Measurements from ENCODE around the gene MRPL17. TPM values are rescaled to one million over a fixed set of nuclear protein-coding genes. Genes with fewer than 3 reads are reported as not detected.

The MRPL17 gene
- total and polyA plus RNA-seq, 9 of the 15 experiments (the other 6 are each of a cell fraction or from before 2014, with no cell fraction given) = 33.9 to 81.6 (median 43.9) TPM

DNA sequence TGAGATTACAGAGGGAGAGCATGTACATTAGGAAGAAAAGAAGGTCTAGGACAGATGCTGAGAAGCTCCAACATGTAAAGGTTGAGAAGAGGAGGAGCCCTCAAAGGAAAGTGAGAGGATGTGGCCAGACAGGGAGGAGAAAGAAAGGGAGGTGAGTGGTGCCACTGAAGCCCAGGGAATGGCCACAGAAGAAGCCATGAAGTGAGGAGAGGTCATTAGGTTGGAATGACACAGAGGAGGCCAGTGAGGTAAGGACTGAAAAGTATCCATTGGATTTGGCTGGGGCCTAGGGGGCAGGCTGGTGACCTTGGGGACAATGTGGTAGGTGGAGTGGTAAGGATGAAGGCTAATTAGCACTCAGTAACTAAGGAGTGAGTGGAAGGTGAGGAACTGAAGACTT is 24.5 kb downstream of the MRPL17 start (continued):
- TF ChIP-seq, protein P1, sequence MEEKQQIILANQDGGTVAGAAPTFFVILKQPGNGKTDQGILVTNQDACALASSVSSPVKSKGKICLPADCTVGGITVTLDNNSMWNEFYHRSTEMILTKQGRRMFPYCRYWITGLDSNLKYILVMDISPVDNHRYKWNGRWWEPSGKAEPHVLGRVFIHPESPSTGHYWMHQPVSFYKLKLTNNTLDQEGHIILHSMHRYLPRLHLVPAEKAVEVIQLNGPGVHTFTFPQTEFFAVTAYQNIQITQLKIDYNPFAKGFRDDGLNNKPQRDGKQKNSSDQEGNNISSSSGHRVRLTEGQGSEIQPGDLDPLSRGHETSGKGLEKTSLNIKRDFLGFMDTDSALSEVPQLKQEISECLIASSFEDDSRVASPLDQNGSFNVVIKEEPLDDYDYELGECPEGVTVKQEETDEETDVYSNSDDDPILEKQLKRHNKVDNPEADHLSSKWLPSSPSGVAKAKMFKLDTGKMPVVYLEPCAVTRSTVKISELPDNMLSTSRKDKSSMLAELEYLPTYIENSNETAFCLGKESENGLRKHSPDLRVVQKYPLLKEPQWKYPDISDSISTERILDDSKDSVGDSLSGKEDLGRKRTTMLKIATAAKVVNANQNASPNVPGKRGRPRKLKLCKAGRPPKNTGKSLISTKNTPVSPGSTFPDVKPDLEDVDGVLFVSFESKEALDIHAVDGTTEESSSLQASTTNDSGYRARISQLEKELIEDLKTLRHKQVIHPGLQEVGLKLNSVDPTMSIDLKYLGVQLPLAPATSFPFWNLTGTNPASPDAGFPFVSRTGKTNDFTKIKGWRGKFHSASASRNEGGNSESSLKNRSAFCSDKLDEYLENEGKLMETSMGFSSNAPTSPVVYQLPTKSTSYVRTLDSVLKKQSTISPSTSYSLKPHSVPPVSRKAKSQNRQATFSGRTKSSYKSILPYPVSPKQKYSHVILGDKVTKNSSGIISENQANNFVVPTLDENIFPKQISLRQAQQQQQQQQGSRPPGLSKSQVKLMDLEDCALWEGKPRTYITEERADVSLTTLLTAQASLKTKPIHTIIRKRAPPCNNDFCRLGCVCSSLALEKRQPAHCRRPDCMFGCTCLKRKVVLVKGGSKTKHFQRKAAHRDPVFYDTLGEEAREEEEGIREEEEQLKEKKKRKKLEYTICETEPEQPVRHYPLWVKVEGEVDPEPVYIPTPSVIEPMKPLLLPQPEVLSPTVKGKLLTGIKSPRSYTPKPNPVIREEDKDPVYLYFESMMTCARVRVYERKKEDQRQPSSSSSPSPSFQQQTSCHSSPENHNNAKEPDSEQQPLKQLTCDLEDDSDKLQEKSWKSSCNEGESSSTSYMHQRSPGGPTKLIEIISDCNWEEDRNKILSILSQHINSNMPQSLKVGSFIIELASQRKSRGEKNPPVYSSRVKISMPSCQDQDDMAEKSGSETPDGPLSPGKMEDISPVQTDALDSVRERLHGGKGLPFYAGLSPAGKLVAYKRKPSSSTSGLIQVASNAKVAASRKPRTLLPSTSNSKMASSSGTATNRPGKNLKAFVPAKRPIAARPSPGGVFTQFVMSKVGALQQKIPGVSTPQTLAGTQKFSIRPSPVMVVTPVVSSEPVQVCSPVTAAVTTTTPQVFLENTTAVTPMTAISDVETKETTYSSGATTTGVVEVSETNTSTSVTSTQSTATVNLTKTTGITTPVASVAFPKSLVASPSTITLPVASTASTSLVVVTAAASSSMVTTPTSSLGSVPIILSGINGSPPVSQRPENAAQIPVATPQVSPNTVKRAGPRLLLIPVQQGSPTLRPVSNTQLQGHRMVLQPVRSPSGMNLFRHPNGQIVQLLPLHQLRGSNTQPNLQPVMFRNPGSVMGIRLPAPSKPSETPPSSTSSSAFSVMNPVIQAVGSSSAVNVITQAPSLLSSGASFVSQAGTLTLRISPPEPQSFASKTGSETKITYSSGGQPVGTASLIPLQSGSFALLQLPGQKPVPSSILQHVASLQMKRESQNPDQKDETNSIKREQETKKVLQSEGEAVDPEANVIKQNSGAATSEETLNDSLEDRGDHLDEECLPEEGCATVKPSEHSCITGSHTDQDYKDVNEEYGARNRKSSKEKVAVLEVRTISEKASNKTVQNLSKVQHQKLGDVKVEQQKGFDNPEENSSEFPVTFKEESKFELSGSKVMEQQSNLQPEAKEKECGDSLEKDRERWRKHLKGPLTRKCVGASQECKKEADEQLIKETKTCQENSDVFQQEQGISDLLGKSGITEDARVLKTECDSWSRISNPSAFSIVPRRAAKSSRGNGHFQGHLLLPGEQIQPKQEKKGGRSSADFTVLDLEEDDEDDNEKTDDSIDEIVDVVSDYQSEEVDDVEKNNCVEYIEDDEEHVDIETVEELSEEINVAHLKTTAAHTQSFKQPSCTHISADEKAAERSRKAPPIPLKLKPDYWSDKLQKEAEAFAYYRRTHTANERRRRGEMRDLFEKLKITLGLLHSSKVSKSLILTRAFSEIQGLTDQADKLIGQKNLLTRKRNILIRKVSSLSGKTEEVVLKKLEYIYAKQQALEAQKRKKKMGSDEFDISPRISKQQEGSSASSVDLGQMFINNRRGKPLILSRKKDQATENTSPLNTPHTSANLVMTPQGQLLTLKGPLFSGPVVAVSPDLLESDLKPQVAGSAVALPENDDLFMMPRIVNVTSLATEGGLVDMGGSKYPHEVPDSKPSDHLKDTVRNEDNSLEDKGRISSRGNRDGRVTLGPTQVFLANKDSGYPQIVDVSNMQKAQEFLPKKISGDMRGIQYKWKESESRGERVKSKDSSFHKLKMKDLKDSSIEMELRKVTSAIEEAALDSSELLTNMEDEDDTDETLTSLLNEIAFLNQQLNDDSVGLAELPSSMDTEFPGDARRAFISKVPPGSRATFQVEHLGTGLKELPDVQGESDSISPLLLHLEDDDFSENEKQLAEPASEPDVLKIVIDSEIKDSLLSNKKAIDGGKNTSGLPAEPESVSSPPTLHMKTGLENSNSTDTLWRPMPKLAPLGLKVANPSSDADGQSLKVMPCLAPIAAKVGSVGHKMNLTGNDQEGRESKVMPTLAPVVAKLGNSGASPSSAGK (IDR thresholded peaks at IDR 0.05) = no peak
- TF ChIP-seq ADNP (tag; IDR thresholded peaks at IDR 0.05) = no peak

Data from K562 (cell line).